NK-92 treated with Interleukin-12 subunit alpha and Interleukin-12 subunit beta, amount 100 ng/mL, for 24 hours (cell line): ENCODE data around the gene FAR2.
"Not testable (repeated sequence)": the region's sequence is repeated elsewhere in the genome, so short reads cannot be mapped to it uniquely, and the experiment has no call there.

Experiments used
- DNase-seq: peaks from one replicate; lab custom pipeline; 2025; lab: John Stamatoyannopoulos, UW

The FAR2 gene

DNA sequence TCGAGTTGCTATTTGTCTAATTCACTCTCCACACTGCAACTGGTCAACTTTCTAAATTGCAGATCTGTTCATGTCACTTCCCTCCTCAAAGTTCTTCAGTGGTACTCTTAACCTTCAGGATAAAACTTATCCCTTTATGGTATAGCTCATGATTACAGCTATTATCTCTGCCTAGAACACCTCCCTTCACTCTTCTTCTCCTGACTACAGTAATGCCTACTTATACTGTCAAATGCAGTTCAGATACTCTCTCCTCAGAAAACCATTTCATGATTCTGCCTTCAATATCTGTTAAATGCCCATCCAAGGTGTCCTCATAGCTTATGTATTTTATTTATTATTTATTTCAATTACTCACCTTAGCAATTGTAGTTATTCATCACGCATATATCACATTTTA, 85.5 kb downstream of the FAR2 start:
- DNase-seq: no peak

DNA sequence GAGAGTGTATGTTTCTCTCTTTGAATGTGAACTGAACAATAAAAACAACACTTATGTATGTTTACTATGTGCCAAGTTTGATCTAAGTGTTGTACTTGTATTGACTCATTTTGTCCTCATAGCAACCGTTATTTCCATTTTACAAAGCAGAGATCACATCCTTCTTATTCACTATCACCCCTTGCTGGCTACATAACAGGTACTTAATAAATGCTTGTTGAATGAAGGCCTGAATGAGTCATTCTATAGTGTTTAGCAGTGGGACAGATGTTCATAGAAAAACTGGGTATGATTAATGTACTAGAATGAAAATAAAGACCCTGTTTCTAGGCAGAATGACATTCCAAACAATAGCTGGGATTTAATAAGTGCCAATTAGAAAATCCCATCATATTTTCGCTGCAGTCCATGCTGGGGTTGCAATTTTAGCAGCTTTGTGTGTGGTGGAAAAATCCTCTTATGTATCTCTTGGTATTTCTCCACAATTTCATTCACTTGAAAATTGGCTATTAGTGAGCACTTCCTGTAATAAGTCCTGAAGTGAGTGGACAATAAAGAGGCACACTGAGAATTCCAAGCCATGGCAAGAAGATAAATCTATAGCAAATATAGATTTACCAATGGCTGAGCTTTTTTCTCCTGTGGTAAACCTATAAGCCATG, 86.0 kb downstream of the FAR2 start:
- DNase-seq: no peak

DNA sequence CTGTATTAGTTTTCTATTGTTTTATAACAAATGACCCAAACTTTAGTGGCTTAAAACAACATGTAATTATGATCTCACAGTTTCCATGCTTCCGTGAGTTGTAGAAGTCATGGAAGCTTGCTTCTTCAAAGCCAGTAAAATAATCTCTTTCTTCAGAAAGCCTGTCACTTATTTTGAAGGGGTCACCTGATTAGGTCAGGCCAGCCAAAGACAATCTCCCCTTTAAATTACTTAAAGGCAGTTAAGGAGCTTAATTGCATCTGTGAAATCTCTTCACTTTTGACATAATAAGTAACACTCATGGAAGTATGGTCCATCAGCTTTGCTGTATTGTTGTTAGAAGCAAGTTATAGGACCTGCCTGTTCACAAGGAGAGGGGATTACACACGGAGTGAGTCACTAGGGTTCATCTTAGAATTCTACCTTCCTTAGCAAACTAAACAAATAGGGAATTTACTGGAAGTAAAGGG, 89.8 kb downstream of the FAR2 start:
- DNase-seq: no peak

DNA sequence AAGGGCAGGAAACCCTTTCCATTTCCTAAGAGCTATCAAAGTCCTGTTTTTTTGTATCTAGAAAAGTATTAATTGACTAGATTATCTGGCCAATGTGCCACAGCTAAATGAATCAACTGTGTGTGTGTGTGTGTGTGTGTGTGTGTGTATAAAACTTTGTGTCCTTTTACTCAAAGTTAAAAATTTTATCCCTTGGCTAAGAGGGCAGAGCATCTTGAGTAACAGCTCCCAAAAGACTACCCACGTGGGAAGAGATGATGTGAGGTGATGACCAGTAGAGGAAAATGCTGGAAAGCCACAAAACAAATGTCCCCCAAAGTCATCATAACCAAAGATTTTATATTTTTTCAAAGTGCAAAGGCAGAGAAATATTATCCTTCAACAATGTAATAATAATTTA, 90.3 kb downstream of the FAR2 start:
- no peak for DNase-seq

GRCh38 chr12:29240441-29240840, 91.4 kb downstream of the FAR2 start:
- no peak for DNase-seq

DNA sequence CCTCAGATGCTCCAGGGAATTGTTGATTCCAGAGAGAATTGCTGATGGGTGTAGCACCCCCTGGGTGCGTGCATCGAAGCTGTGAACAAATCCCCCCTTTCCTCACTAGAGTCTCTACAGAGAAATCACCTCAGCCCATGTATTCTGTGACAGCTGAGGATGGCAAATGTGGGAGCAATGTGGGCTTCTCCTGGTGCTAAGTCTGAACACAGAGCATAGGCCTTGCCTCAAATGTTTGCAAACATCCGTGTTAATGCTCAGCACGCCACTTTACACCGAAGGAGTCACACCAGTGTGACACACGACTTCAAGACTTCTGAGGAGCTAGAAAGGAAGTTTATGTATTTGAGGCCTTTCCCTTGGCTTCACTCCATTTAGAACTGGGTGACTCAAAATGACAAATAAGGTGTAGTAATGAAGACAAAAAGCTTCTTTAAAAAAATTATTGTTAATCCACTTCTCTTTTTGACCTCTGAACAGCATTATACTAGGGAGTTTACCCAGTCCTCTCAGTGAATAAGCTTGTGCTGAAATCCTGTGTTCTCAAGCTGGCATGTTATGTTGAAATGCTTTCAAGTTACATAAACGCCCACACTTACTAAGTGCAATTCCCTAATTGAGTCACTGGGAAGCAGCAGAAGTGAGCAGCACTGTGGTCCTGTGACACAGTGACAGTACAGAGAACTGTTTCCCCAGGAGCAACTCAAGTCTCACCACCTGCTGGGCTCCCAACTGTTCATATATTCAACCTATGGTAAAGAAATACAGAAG, 92.9 kb downstream of the FAR2 start:
- DNase-seq: no peak

DNA sequence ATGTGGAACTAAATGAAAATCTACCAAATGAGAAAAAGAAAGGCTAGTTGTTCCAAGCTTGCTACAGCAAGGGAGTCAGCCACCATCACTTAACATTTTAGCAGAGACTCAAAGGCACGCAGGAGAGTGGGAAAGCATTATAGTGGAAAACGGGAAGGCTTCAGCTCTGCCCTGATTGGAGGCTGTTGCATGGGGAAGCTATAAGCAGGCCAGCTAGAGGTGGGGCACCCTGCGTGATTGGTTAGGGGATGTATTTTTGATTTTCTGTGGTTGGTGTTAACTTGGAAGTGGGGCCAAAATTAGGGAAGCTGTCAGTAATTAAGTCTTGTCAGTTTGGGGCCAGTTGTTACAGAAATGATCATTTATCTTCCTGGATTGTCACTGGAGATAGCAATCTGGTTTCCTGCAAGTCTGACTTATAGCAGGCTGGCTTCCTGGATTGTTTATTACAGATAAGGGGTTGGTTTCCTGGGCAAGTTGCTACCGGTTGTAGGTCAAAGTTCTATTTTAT, 93.9 kb downstream of the FAR2 start:
- DNase-seq: no peak

DNA sequence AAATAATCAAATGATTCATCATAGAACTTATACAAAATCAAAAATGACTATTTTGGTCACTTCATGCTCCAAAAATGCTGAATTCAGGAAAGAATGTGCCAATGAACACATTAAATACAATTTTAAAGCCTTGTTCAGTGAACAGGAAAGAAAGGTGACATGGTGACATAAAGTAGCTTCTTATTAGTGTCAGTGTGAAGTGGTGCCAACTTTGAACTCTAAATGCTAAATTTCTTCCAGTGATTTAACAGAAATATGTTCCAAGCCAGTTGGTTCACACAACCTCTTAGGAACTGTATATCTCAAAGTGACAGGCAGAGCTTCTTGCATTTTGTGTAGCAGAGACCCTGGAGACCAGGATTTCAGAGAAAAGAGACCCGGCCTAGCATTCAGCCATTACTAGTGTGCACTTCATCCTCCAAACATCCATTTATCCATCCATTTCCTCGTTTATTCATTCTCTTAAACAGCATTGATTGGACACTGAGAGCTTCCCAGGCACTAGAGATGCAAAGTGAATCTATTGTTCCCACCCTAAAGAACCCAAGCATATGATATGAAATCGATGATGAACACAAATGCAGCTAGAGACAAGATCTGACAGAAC, 95.2 kb downstream of the FAR2 start:
- no peak for DNase-seq

DNA sequence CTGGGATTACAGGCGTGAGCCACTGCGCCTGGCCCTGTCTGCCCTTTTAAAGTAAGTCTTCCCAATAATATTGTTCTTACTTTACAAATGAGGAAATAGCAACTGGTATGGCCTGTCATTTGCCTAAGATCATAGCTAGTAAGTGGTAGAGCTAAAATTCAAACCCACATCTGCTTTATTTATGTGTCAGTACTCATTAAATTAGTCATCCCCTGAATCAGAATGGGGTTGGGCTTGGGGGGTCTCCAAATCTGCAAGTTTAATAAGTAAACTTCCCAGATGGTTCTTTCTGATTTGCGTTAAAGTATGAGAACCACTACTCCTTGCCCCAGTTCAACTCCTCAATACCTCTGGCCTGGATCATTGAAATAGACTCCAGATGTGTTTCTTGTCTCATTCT, 96.2 kb downstream of the FAR2 start:
- no peak for DNase-seq

DNA sequence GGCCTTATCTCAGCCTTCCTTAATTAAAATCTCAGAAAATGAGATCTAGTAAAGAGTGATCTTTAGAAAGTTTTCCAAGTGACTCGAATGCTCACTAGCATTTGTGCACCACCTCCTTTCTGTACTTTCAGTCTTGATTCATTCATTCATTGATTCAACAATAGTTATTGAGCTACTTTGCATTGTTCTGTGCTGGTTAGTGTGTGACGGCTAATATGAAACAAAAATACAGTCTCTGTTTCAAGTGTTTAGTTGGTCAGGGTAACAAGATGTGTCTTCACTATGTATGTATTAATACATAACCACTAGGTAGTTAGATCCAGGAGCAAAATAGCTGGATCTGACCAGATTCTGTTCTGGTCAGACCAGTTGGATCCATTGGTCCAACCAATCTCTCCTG, 100.9 kb downstream of the FAR2 start:
- no peak for DNase-seq

- DNase-seq: no peak
Observed at GRCh38 chr12:29253906-29254625, 105.0 kb downstream of the FAR2 start.

DNA sequence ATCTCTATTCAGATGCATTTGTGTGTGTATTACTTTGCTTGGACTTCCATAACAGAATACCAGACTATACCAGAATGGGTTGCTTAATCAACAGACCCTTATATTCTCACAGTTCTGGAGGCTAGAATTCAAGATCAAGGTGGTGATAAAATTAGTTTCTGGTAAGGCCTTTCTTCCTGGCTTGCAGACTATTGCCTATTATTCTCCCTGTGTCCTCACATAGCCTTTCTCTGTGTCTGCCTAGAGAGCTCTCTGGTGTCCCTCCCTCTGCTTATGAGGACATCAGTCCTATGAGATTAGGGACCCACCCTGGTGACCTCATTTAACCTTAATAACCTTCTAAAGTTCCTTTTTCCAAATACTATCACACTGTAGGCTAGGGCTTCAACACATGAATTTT, 106.0 kb downstream of the FAR2 start:
- no peak for DNase-seq

- no peak for DNase-seq
Observed at GRCh38 chr12:29256598-29256997, 107.5 kb downstream of the FAR2 start.

- not testable (repeated sequence) for DNase-seq
Observed at GRCh38 chr12:29257687-29258086, 108.6 kb downstream of the FAR2 start.

- no peak for DNase-seq
Observed at GRCh38 chr12:29264424-29264823, 115.3 kb downstream of the FAR2 start.

- DNase-seq: no peak
Observed at GRCh38 chr12:29269706-29270408, 120.8 kb downstream of the FAR2 start.

DNA sequence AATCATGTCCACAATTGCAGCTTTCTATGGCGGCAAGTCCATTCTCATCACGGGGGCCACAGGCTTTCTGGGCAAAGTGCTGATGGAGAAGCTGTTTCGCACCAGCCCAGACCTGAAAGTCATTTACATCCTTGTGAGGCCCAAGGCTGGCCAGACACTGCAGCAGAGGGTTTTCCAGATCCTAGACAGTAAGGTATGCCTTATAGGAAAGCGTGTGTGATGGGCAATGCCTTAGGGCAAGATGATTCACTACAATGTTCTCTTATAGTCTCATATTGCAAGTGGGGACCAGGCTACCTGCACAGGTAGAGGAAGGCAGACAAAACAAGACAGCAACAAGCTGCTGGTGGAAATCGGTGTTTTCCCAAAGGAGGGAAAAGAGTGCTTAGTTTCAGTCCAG, 121.4 kb downstream of the FAR2 start:
- DNase-seq: no peak

GRCh38 chr12:29273178-29273843, 124.2 kb downstream of the FAR2 start:
- no peak for DNase-seq

GRCh38 chr12:29275834-29276233, 126.8 kb downstream of the FAR2 start:
- DNase-seq: no peak

DNA sequence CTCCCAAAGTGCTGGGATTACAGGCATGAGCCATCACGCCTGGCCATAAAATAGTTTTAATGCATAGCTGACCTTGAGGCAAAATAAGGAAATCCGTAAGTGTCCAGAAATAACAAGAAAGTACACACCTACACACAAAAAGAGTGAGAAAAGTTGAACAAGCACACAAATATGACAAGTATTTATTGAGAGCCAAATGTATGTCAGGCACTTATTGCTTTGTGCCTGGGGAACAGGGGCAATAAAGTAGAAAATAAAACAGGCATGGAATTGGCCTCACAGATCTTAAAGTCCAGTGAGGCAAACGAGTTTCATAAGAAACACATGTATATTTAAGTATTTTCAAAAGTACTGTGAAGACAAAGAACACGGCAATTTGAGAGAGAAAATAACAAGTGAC, 128.2 kb downstream of the FAR2 start:
- DNase-seq: no peak
